ENCODE data around the gene OTOL1.

The OTOL1 gene

DNA sequence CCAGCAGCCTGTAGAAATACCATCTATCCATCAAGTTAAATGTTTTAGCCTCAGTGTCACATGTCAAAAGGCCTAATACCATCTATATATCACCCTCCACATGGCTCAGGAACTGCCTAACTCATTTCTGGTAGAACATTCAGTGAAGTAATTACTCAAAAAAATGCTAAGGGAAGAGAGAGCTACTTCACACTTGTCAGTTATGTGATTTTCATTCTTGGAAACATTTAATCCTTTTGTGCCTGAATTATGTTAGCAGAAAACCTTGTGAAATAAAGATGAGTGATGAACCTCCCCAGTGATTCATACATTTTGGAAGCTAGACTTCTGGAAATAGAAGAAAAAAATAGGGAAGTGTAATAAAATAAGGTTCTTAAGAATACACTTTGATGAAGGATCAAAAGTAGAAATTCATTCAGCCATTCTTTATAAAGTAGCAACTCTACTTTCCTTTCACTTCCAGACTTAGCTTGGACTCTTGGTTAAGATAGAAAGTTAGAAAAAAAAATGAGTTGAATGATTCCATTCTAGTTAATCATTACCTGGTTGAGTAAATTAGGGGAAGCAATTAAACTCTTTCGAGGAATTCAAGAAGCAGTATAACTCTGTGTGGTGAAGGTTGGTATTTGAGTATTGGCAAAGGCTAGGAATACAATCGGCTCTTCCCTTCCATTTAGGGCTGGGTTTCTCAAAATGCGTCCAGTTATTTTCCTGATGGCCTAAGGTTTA lies 3.6 kb downstream of the OTOL1 start:
- no peak overlapping the region for H3K4me3 Mint-ChIP-seq
- H3K9me3 Mint-ChIP-seq (ENCODE audit: low read depth) = no peaks in the 10 kb centered on the region
- H3K27me3 Mint-ChIP-seq = peaks cover 4% of the 10 kb centered on the region
- no peaks in the 10 kb centered on the region for H3K4me1 Mint-ChIP-seq (ENCODE audit: low read depth)
- no peaks in the 10 kb centered on the region for H3K36me3 Mint-ChIP-seq
- no peak overlapping the region for H3K27ac Mint-ChIP-seq

DNA sequence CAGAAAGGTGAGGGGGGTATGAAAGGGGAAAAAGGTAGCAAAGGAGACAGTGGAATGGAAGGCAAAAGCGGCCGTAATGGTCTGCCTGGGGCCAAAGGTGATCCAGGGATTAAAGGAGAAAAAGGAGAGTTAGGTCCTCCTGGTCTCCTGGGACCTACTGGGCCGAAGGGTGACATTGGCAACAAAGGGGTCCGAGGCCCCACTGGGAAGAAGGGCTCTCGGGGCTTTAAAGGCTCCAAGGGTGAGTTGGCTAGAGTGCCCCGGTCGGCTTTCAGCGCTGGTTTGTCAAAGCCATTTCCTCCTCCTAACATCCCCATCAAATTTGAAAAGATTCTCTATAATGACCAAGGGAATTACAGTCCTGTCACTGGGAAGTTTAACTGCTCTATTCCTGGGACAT lies 6.7 kb downstream of the OTOL1 start:
- Mint-ChIP-seq H3K27ac (no peak overlapping the region), H3K9me3 (ENCODE audit: low read depth) (no peaks in the 10 kb centered on the region), H3K27me3 (peaks cover 4% of the 10 kb centered on the region), H3K4me3 (no peak overlapping the region), H3K4me1 (ENCODE audit: low read depth) (no peaks in the 10 kb centered on the region), H3K36me3 (no peaks in the 10 kb centered on the region)

DNA sequence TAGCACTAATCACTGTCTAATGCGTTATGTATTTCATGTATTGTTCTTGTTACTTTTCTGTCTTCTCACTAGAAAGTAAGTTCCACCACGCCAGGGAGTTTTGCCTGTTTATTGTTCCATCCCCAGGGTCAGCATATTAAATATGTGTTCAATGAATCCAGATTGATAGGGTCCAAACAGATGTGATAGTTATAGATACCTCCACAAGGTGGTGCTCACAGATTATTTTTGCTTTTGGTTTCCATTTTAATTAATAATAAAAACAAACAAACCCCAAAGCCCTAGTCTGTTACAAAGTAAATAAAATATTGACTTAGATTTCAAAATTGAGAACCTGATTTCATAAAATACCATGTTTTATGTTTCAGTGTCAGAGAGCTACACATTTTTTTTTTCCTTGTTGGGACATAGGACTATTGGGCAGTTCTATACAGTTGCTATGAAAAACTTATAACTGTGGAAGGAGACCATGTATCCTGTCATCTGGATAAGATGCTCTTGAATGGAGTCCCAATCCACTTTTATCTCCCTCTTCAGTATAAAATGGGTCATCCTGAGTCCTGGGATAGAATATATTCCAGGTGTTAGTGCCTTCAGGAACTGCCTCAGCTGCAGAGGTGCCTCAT lies 12.4 kb downstream of the OTOL1 start:
- Mint-ChIP-seq H3K4me3 (no peak overlapping the region), H3K27ac (no peak overlapping the region), H3K36me3 (no peaks in the 10 kb centered on the region), H3K27me3 (peaks cover 3% of the 10 kb centered on the region), H3K9me3 (ENCODE audit: low read depth) (peaks cover under 1% of the 10 kb centered on the region), H3K4me1 (ENCODE audit: low read depth) (no peaks in the 10 kb centered on the region)

DNA sequence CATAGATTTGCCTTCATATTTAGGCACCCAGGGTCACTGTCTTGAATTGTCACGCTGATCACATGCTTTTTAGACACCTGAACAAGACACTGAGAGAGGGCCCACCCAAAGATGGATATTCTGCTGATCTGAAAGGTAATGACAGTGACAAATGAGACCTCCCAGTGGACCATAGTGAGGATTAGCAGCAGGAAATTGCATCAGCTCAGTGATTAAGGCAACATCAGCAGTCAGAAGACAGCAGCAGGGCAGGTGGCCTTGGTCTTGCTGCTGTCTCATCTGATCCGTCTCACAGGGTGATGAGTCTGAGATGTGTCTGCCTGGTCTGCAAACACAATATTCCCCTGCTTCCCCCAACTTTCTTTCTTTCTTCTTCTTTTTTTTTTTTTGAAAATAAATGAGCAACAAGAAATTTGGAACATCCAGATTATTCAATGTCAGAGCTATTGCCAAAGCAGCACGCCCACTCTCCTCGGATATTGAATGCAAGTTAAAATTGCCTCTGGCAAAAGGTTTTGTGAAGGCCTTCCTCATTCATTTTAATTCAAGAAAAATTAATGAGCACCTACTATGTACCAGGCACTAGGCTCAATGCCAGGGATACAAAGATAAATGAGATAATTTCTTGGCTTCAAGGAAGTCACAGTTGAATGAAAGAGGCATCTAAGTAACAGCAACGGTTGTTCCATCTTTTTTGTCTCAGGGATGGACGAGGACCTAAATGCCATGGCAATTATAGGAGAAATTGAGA lies 14.1 kb downstream of the OTOL1 start:
- no peaks in the 10 kb centered on the region for H3K36me3 Mint-ChIP-seq
- H3K4me1 Mint-ChIP-seq (ENCODE audit: low read depth) = no peaks in the 10 kb centered on the region
- no peak overlapping the region for H3K27ac Mint-ChIP-seq
- no peak overlapping the region for H3K4me3 Mint-ChIP-seq
- peaks cover 5% of the 10 kb centered on the region for H3K9me3 Mint-ChIP-seq (ENCODE audit: low read depth)
- H3K27me3 Mint-ChIP-seq = peaks cover 7% of the 10 kb centered on the region

DNA sequence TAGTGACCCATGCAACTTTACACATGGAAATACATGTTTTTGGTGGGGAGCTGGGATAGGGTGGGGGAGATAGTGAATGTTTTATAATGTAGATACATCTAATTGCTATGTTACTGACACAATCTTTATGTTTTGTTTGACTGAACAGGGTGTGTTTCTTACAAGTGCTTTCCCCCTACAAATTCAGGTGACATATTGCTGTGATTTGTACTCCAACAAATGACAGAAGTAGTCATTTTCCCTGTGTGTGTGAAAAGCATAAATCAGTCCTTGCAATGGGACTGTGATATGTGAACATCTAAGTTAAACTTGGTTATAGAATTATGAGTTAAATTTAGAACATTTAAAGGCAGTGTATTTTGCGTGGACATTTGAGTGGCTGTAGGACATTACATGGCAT lies 27.3 kb downstream of the OTOL1 start:
- H3K9me3 Mint-ChIP-seq (ENCODE audit: low read depth) = no peaks in the 10 kb centered on the region
- H3K4me1 Mint-ChIP-seq (ENCODE audit: low read depth) = no peaks in the 10 kb centered on the region
- H3K4me3 Mint-ChIP-seq = no peak overlapping the region
- no peaks in the 10 kb centered on the region for H3K36me3 Mint-ChIP-seq
- H3K27ac Mint-ChIP-seq = no peak overlapping the region
- H3K27me3 Mint-ChIP-seq = peaks cover 3% of the 10 kb centered on the region

DNA sequence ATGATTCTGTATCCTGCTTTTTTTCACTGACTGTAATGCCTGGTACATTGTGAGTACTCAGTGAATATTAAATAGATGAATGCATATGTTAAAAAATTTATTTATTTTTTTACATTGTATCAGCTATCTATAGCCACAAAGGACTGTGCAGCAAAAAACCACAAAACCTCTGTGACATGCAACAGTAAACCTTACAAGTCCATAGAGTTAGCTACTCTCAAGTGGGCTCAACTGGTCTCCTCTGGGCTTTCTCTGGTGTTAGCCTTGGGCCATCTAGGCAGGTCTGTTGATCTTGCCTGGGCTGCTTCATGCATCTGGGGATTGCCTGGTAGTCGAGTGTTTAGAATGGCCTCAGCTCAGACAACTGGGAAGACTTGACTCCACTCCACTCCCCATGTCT lies 35.3 kb downstream of the OTOL1 start:
- no peaks in the 10 kb centered on the region for H3K9me3 Mint-ChIP-seq (ENCODE audit: low read depth)
- no peaks in the 10 kb centered on the region for H3K4me1 Mint-ChIP-seq (ENCODE audit: low read depth)
- peaks cover 3% of the 10 kb centered on the region for H3K27me3 Mint-ChIP-seq
- no peaks in the 10 kb centered on the region for H3K36me3 Mint-ChIP-seq
- no peak overlapping the region for H3K4me3 Mint-ChIP-seq
- H3K27ac Mint-ChIP-seq = no peak overlapping the region

DNA sequence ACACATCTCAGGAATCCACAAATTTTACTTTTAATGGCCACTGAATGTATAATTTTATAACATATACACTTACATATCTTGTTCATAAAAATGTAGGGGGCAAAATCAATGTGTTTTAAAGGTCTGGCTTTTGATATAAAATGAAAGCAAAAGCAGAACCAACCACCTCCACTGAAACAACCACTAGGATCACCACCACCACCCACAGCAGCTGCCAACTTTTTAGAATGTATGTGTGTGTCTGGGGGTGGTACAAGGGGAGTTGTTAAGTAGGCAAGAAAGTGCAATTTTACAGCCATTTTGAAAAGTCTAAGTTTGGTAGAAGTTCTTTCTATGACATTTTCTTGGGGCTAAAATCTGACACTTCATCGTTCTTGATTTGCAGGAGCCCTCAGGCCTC lies 44.0 kb downstream of the OTOL1 start:
- no peaks in the 10 kb centered on the region for H3K9me3 Mint-ChIP-seq (ENCODE audit: low read depth)
- H3K27ac Mint-ChIP-seq = no peak overlapping the region
- peaks cover 5% of the 10 kb centered on the region for H3K27me3 Mint-ChIP-seq
- no peak overlapping the region for H3K4me3 Mint-ChIP-seq
- no peaks in the 10 kb centered on the region for H3K36me3 Mint-ChIP-seq
- H3K4me1 Mint-ChIP-seq (ENCODE audit: low read depth) = no peaks in the 10 kb centered on the region

DNA sequence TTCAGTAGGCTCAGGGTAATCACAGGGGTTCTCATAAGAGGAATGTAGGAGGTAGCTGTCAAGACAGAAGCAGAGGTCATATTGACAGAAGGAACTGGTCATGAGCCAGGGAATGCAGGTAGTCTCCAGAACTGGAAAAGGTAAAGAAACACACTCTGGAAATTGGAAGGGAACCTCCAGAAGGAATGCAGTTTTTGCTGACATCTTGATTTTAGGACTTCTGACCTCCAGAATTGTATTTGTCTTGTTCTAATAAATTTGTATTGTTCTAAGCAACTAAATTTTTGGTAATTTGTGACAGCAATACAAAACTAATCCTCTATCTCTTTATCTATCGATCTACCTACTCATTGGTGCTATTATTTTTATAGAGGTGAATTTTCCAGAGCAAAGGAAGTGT lies 49.2 kb downstream of the OTOL1 start:
- no peak overlapping the region for H3K4me3 Mint-ChIP-seq
- no peaks in the 10 kb centered on the region for H3K36me3 Mint-ChIP-seq
- no peaks in the 10 kb centered on the region for H3K4me1 Mint-ChIP-seq (ENCODE audit: low read depth)
- H3K27me3 Mint-ChIP-seq = peaks cover 4% of the 10 kb centered on the region
- no peak overlapping the region for H3K27ac Mint-ChIP-seq
- H3K9me3 Mint-ChIP-seq (ENCODE audit: low read depth) = peaks cover 3% of the 10 kb centered on the region

DNA sequence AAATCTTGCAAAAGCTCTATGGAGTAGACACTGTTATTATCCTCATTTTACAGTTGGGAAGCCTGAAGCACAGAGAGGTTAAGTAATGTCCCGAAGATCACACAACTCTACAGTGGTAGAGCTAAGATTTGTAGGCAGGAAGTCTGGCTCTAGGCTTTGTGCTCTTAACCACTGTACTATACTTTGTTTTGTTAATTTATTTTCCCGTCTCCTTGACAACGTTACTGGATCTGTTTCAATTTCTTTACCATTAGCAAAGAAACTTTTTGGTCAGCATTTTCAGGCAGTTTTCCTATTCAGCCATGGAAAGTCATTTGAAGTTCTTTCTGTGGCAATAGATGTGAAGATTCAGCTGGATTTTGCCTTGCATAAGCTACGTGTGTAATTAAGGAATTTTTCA lies 51.7 kb downstream of the OTOL1 start:
- Mint-ChIP-seq H3K27me3 (peaks cover 4% of the 10 kb centered on the region), H3K4me3 (no peak overlapping the region), H3K9me3 (ENCODE audit: low read depth) (peaks cover 3% of the 10 kb centered on the region)

DNA sequence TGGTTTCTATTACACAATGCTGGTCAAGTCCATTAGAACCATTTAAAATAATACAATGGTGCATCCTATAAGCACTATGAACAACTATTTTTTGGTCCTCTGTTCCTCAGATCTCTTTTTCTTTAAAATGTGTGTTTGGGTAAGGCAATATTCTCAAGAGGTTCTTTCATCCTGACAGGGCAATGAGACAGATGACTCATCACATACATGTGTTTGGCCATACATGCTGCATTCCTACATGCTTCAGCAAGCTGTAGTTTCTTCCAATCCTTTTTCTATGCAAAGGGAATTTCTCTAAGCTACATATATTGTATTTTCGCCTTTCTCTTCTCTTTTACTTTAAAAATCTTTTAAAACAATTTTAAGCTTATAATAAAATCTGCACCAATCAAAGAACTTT lies 52.7 kb downstream of the OTOL1 start:
- no peaks in the 10 kb centered on the region for H3K36me3 Mint-ChIP-seq
- H3K27me3 Mint-ChIP-seq = peaks cover 3% of the 10 kb centered on the region
- H3K9me3 Mint-ChIP-seq (ENCODE audit: low read depth) = peaks cover 3% of the 10 kb centered on the region
- H3K4me1 Mint-ChIP-seq (ENCODE audit: low read depth) = no peaks in the 10 kb centered on the region
- H3K27ac Mint-ChIP-seq = no peak overlapping the region
- no peak overlapping the region for H3K4me3 Mint-ChIP-seq

More for the DNA sequence above, 51.7 kb downstream of the OTOL1 start:
- H3K4me1 Mint-ChIP-seq (ENCODE audit: low read depth) = no peaks in the 10 kb centered on the region
- no peaks in the 10 kb centered on the region for H3K36me3 Mint-ChIP-seq
- no peak overlapping the region for H3K27ac Mint-ChIP-seq

DNA sequence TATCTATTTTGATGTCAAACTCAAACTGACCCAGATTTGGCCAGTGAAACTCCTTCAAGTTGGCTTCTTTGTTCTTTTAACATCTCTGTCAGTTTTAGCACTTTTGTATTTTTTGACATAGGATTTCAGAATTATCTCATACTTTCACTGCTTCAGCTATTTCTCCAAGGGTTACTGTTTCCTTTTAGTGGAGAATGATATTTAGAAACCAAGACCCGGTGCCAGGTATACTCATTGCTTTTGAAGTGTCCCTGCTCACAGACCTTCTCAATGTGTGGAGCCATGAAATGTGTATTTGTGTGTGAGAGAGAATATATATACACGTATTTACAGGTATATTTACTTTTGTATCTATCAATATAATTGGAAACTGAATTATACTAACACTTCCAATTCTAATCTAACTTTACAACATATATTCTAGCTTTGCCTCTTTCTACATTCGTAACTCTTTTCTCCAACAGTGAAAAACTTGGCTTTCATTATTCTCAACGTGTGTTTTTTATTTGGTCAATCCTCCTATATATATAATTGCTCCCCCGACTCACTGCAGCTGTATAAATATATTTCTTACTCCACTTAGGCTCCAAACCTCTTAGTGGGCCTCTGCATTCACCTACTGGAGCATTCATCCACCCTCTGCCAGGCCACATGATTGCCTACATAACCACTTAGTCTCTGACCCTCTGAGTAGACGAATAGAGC lies 54.0 kb downstream of the OTOL1 start:
- no peak overlapping the region for H3K4me3 Mint-ChIP-seq
- no peaks in the 10 kb centered on the region for H3K36me3 Mint-ChIP-seq
- H3K27me3 Mint-ChIP-seq = peaks cover 3% of the 10 kb centered on the region
- H3K9me3 Mint-ChIP-seq (ENCODE audit: low read depth) = peaks cover 3% of the 10 kb centered on the region
- H3K27ac Mint-ChIP-seq = no peak overlapping the region
- H3K4me1 Mint-ChIP-seq (ENCODE audit: low read depth) = no peaks in the 10 kb centered on the region

DNA sequence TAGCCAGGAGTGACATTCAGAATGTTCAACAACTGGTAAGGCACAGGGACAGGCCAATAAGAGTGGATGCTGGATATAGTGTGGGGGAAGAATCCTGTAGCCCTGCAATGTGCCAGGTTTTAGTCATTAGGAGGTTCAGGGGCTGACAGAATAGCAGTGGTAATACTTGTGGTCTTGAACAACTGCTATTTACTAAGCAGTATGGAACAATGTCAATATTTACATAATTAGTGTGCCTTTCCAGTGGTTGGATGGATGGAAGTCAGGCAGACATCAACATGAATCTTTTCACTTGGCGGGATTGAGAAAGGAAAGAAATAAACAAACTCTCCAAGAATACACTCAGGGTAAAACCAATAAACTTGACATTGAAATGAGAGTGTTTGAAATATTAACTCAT lies 55.1 kb downstream of the OTOL1 start:
- no peak overlapping the region for H3K27ac Mint-ChIP-seq
- H3K27me3 Mint-ChIP-seq = peaks cover 3% of the 10 kb centered on the region
- H3K36me3 Mint-ChIP-seq = no peaks in the 10 kb centered on the region
- no peak overlapping the region for H3K4me3 Mint-ChIP-seq
- H3K4me1 Mint-ChIP-seq (ENCODE audit: low read depth) = no peaks in the 10 kb centered on the region
- H3K9me3 Mint-ChIP-seq (ENCODE audit: low read depth) = peaks cover 3% of the 10 kb centered on the region

DNA sequence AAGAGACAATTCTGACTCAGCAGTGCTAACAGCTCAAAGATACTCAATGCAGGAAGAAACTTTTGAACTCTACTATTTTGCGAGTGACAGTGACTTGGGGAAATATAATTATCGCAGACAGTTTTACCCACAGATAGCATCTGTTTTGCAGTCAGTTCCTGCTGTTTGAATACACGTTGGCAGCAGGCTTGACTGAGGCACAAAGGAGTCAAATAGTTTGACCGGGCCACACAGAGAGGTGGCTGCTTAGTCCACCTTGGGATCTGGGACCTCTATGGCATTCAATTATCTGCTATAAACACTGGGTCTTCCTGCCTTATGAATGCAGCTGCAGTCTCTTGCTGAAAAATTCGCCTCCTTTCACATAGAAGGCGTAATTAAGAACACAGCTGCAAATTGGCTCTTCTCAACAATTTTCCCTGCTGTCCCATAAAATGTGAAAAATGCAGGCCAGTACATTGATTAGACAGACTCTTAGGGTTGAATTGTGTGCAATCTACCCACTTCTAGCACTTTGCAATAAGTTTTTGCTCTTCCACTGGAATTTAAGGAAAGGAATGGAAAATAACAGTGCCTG lies 56.5 kb downstream of the OTOL1 start:
- Mint-ChIP-seq H3K4me1 (ENCODE audit: low read depth) (no peaks in the 10 kb centered on the region), H3K36me3 (no peaks in the 10 kb centered on the region), H3K27ac (no peak overlapping the region), H3K9me3 (ENCODE audit: low read depth) (peaks cover 3% of the 10 kb centered on the region), H3K27me3 (peaks cover 2% of the 10 kb centered on the region), H3K4me3 (no peak overlapping the region)
